Testis (tissue), 2 donors: Measurements from ENCODE around the gene DHPS.

Experiments used
- CTCF ChIP-seq, 3 experiments: fragments of 450-650 bp in 2 of 3; fragments of 200-600 bp in 1 of 3; sonication (generic) in 1 of 3; IDR thresholded peaks; one replicate each; pipeline ENCODE4 v1.5.1; 2016 to 2019; ENCODE audit warnings: antibody characterized with exemption in 3 of 3, mild to moderate bottlenecking in 2 of 3, moderate library complexity in 1 of 3
- POLR2A ChIP-seq: fragments of 450-650 bp; IDR thresholded peaks from one replicate; pipeline ENCODE4 v1.6.1; 2017; ENCODE audit warnings: antibody characterized with exemption, mild to moderate bottlenecking, moderate library complexity

GRCh38 chr19:12689581-12690216 lies 8.0 kb upstream of the DHPS start:
- no peak for TF ChIP-seq POLR2A
- no peak for TF ChIP-seq CTCF (IDR thresholded peaks at IDR 0.05)
